ENCODE data around the gene ATP13A1. TPM values are rescaled to one million over a fixed set of nuclear protein-coding genes. Genes with fewer than 3 reads are reported as not detected.
"Not testable (repeated sequence)": the region's sequence is repeated elsewhere in the genome, so short reads cannot be mapped to it uniquely, and the experiment has no call there.

Gene ATP13A1
- total RNA-seq, 1 donor from 2014 or later, result 242 TPM

GRCh38 chr19:19618219-19619051, 45.0 kb downstream of the ATP13A1 start, which contains the start of gene PBX4:
TSS of gene PBX4 (minus strand) at chr19:19618687. CDS start at chr19:19618629, 58 bp downstream.
- no peak for TF ChIP-seq CTCF (conservative IDR thresholded peaks at IDR 0.05; ENCODE audit: low read depth, low read length)
- DNase-seq (ENCODE audit: low read depth), result no peak
- H3K4me3 ChIP-seq (ENCODE audit: low read depth, low read length), result peak within 1 kb of the TSS; percentile 56

- H3K4me3 ChIP-seq (ENCODE audit: low read depth, low read length), result no peak overlapping the region
- DNase-seq (ENCODE audit: low read depth), result no peak
- no peak for TF ChIP-seq CTCF (conservative IDR thresholded peaks at IDR 0.05; ENCODE audit: low read depth, low read length)
Observed at GRCh38 chr19:19615086-19615485, 48.4 kb downstream of the ATP13A1 start.

GRCh38 chr19:19613506-19613905, 50.0 kb downstream of the ATP13A1 start:
- DNase-seq (ENCODE audit: low read depth), result no peak
- no peak overlapping the region for H3K4me3 ChIP-seq (ENCODE audit: low read depth, low read length)
- TF ChIP-seq CTCF (conservative IDR thresholded peaks at IDR 0.05; ENCODE audit: low read depth, low read length), result no peak

GRCh38 chr19:19610376-19611202, 52.9 kb downstream of the ATP13A1 start:
- TF ChIP-seq CTCF (conservative IDR thresholded peaks at IDR 0.05; ENCODE audit: low read depth, low read length), result no peak
- no peak for DNase-seq (ENCODE audit: low read depth)
- no peak overlapping the region for H3K4me3 ChIP-seq (ENCODE audit: low read depth, low read length)

- H3K4me3 ChIP-seq (ENCODE audit: low read depth, low read length); DNase-seq (ENCODE audit: low read depth): not testable (repeated sequence)
Observed at GRCh38 chr19:19606686-19607085, 56.8 kb downstream of the ATP13A1 start.

GRCh38 chr19:19606021-19606420, 57.5 kb downstream of the ATP13A1 start:
- no peak for DNase-seq (ENCODE audit: low read depth)
- H3K4me3 ChIP-seq (ENCODE audit: low read depth, low read length), result no peak overlapping the region
- no peak for TF ChIP-seq CTCF (conservative IDR thresholded peaks at IDR 0.05; ENCODE audit: low read depth, low read length)

GRCh38 chr19:19602713-19603324, 60.7 kb downstream of the ATP13A1 start:
- TF ChIP-seq CTCF (conservative IDR thresholded peaks at IDR 0.05; ENCODE audit: low read depth, low read length), result no peak
- no peak overlapping the region for H3K4me3 ChIP-seq (ENCODE audit: low read depth, low read length)
- DNase-seq (ENCODE audit: low read depth), result no peak

All from epithelial cell of proximal tubule (primary cell).